Activated naive CD8-positive, alpha-beta T cell (primary cell): ENCODE results near the gene SLC35D3.
"Not testable (repeated sequence)": the region's sequence is repeated elsewhere in the genome, so short reads cannot be mapped to it uniquely, and the experiment has no call there.

ENCODE experiments used
- H3K27ac Mint-ChIP-seq: one replicate; pipeline ENCODE4 v1.8.0; 2021; ENCODE audit warnings: mixed read lengths
- H3K27me3 Mint-ChIP-seq: one replicate; pipeline ENCODE4 v1.8.0; 2021; ENCODE audit warnings: mixed read lengths
- H3K36me3 Mint-ChIP-seq: one replicate; pipeline ENCODE4 v1.8.0; 2021; ENCODE audit warnings: mixed read lengths
- H3K4me1 Mint-ChIP-seq: one replicate; pipeline ENCODE4 v1.8.0; 2021; ENCODE audit warnings: low read depth, mixed read lengths
- H3K4me3 Mint-ChIP-seq: one replicate; pipeline ENCODE4 v1.8.0; 2021; ENCODE audit warnings: mild to moderate bottlenecking, mixed read lengths
- H3K9me3 Mint-ChIP-seq: one replicate; pipeline ENCODE4 v1.8.0; 2021; ENCODE audit warnings: low read depth, mixed read lengths

SLC35D3 gene

GRCh38 chr6:136921936-136922684, at the start of gene SLC35D3:
Gene SLC35D3 (plus strand): TSS chr6:136922301. CDS start chr6:136922429, 128 bp downstream.
- Mint-ChIP-seq H3K27me3 (peaks cover 24% of the 10 kb centered on the region), H3K36me3 (no peaks in the 10 kb centered on the region), H3K27ac (no peak within 1 kb of the TSS), H3K9me3 (no peaks in the 10 kb centered on the region), H3K4me1 (peaks cover 22% of the 10 kb centered on the region), H3K4me3 (peak within 1 kb of the TSS; percentile 83)

GRCh38 chr6:136873748-136874147, 48.4 kb upstream of the SLC35D3 start:
- Mint-ChIP-seq H3K9me3 (peaks cover 14% of the 10 kb centered on the region), H3K4me1 (no peaks in the 10 kb centered on the region), H3K27ac (no peak overlapping the region), H3K4me3 (no peak overlapping the region), H3K36me3 (peaks cover 42% of the 10 kb centered on the region), H3K27me3 (no peaks in the 10 kb centered on the region)

- H3K27ac Mint-ChIP-seq, H3K27me3 Mint-ChIP-seq, H3K4me3 Mint-ChIP-seq, H3K4me1 Mint-ChIP-seq: not testable (repeated sequence)
- H3K36me3 Mint-ChIP-seq: peaks cover 46% of the 10 kb centered on the region
- peaks cover 14% of the 10 kb centered on the region for H3K9me3 Mint-ChIP-seq
Measured at GRCh38 chr6:136876469-136876868, 45.6 kb upstream of the SLC35D3 start.

- H3K4me1 Mint-ChIP-seq: no peaks in the 10 kb centered on the region
- H3K27me3 Mint-ChIP-seq: no peaks in the 10 kb centered on the region
- H3K4me3 Mint-ChIP-seq: no peak overlapping the region
- no peak overlapping the region for H3K27ac Mint-ChIP-seq
- peaks cover 32% of the 10 kb centered on the region for H3K36me3 Mint-ChIP-seq
- H3K9me3 Mint-ChIP-seq: peaks cover 3% of the 10 kb centered on the region
Measured at GRCh38 chr6:136880748-136881460, 41.2 kb upstream of the SLC35D3 start.

- H3K4me1 Mint-ChIP-seq: peaks cover 12% of the 10 kb centered on the region
- H3K36me3 Mint-ChIP-seq: peaks cover 14% of the 10 kb centered on the region
- H3K27me3 Mint-ChIP-seq: no peaks in the 10 kb centered on the region
- no peak overlapping the region for H3K4me3 Mint-ChIP-seq
- no peak overlapping the region for H3K27ac Mint-ChIP-seq
- no peaks in the 10 kb centered on the region for H3K9me3 Mint-ChIP-seq
Measured at GRCh38 chr6:136886091-136886490, 36.0 kb upstream of the SLC35D3 start.

- Mint-ChIP-seq H3K27ac (no peak overlapping the region), H3K4me1 (peaks cover 12% of the 10 kb centered on the region), H3K4me3 (no peak overlapping the region), H3K27me3 (no peaks in the 10 kb centered on the region), H3K9me3 (no peaks in the 10 kb centered on the region), H3K36me3 (peaks cover 14% of the 10 kb centered on the region)
Measured at GRCh38 chr6:136887953-136888352, 34.1 kb upstream of the SLC35D3 start.

- Mint-ChIP-seq H3K4me3 (no peak overlapping the region), H3K27me3 (no peaks in the 10 kb centered on the region), H3K9me3 (no peaks in the 10 kb centered on the region), H3K4me1 (peaks cover 12% of the 10 kb centered on the region), H3K27ac (no peak overlapping the region), H3K36me3 (peaks cover 17% of the 10 kb centered on the region)
Measured at GRCh38 chr6:136889271-136890193, 32.6 kb upstream of the SLC35D3 start.

GRCh38 chr6:136890194-136890839, 31.8 kb upstream of the SLC35D3 start:
- Mint-ChIP-seq H3K9me3 (no peaks in the 10 kb centered on the region), H3K4me1 (peaks cover 12% of the 10 kb centered on the region), H3K27ac (no peak overlapping the region), H3K27me3 (no peaks in the 10 kb centered on the region), H3K36me3 (peaks cover 15% of the 10 kb centered on the region), H3K4me3 (no peak overlapping the region)

GRCh38 chr6:136890986-136891385, 31.1 kb upstream of the SLC35D3 start:
- peaks cover 13% of the 10 kb centered on the region for H3K36me3 Mint-ChIP-seq
- H3K27me3 Mint-ChIP-seq: no peaks in the 10 kb centered on the region

GRCh38 chr6:136893187-136893586, 28.9 kb upstream of the SLC35D3 start:
- Mint-ChIP-seq H3K9me3 (no peaks in the 10 kb centered on the region), H3K4me3 (no peak overlapping the region), H3K36me3 (peaks cover 13% of the 10 kb centered on the region), H3K27ac (no peak overlapping the region), H3K4me1 (peaks cover 10% of the 10 kb centered on the region), H3K27me3 (no peaks in the 10 kb centered on the region)

More at GRCh38 chr6:136890986-136891385, 31.1 kb upstream of the SLC35D3 start:
- H3K4me3 Mint-ChIP-seq: no peak overlapping the region
- peaks cover 12% of the 10 kb centered on the region for H3K4me1 Mint-ChIP-seq
- no peaks in the 10 kb centered on the region for H3K9me3 Mint-ChIP-seq
- H3K27ac Mint-ChIP-seq: no peak overlapping the region

- H3K27me3 Mint-ChIP-seq: no peaks in the 10 kb centered on the region
- no peaks in the 10 kb centered on the region for H3K9me3 Mint-ChIP-seq
- no peak overlapping the region for H3K27ac Mint-ChIP-seq
- peaks cover 21% of the 10 kb centered on the region for H3K36me3 Mint-ChIP-seq
- no peak overlapping the region for H3K4me3 Mint-ChIP-seq
- no peaks in the 10 kb centered on the region for H3K4me1 Mint-ChIP-seq
Measured at GRCh38 chr6:136895901-136896300, 26.2 kb upstream of the SLC35D3 start.

GRCh38 chr6:136897071-136897470, 25.0 kb upstream of the SLC35D3 start:
- no peaks in the 10 kb centered on the region for H3K27me3 Mint-ChIP-seq
- no peaks in the 10 kb centered on the region for H3K4me1 Mint-ChIP-seq
- no peaks in the 10 kb centered on the region for H3K9me3 Mint-ChIP-seq
- no peak overlapping the region for H3K4me3 Mint-ChIP-seq
- H3K27ac Mint-ChIP-seq: no peak overlapping the region
- peaks cover 25% of the 10 kb centered on the region for H3K36me3 Mint-ChIP-seq

- Mint-ChIP-seq H3K4me3 (no peak overlapping the region), H3K4me1 (no peaks in the 10 kb centered on the region), H3K36me3 (peaks cover 27% of the 10 kb centered on the region), H3K27ac (no peak overlapping the region), H3K9me3 (no peaks in the 10 kb centered on the region), H3K27me3 (no peaks in the 10 kb centered on the region)
Measured at GRCh38 chr6:136901212-136901784, 20.8 kb upstream of the SLC35D3 start.

GRCh38 chr6:136904477-136904876, 17.6 kb upstream of the SLC35D3 start:
- not testable (repeated sequence) for H3K27ac Mint-ChIP-seq, H3K4me3 Mint-ChIP-seq, H3K27me3 Mint-ChIP-seq, H3K9me3 Mint-ChIP-seq, H3K4me1 Mint-ChIP-seq
- H3K36me3 Mint-ChIP-seq: peaks cover 23% of the 10 kb centered on the region
